Smooth muscle cell (in vitro differentiated cells): Measurements from ENCODE around the gene NPAS3. TPM values are rescaled to one million over a fixed set of nuclear protein-coding genes. Genes with fewer than 3 reads are reported as not detected.

Source experiments
- DNase-seq: peaks from one replicate; lab custom pipeline; 2025; ENCODE audit not compliant: unreplicated experiment; lab: John Stamatoyannopoulos, UW
- H2AFZ ChIP-seq: fragments of 200-600 bp; sonication (generic); 2 replicates; pipeline ENCODE4 v1.6.0; 2016; ENCODE audit warnings: antibody characterized with exemption, low read depth, mild to moderate bottlenecking
- H3F3A ChIP-seq: fragments of 200-600 bp; sonication (generic); 2 replicates; pipeline ENCODE4 v1.6.0; 2017; ENCODE audit warnings: antibody characterized with exemption, low read depth
- H3K27ac ChIP-seq: fragments of 200-600 bp; sonication (generic); 2 replicates; pipeline ENCODE4 v1.5.1; 2016; ENCODE audit warnings: low read depth, mild to moderate bottlenecking
- H3K27me3 ChIP-seq: fragments of 200-600 bp; sonication (generic); 2 replicates; pipeline ENCODE4 v1.6.1; 2016; ENCODE audit warnings: low read depth, mild to moderate bottlenecking
- H3K36me3 ChIP-seq: fragments of 200-600 bp; sonication (generic); 2 replicates; pipeline ENCODE4 v1.5.1; 2016; ENCODE audit warnings: low read depth
- H3K4me1 ChIP-seq: fragments of 200-600 bp; sonication (generic); 2 replicates; pipeline ENCODE4 v1.5.1; 2016; ENCODE audit warnings: low read depth
- H3K4me2 ChIP-seq: fragments of 200-600 bp; sonication (generic); 2 replicates; pipeline ENCODE4 v1.6.0; 2016; ENCODE audit warnings: mild to moderate bottlenecking
- H3K4me3 ChIP-seq: fragments of 200-600 bp; sonication (generic); 2 replicates; pipeline ENCODE4 v1.5.1; 2016; ENCODE audit warnings: mild to moderate bottlenecking
- H3K79me2 ChIP-seq: fragments of 200-600 bp; sonication (generic); 2 replicates; pipeline ENCODE4 v1.6.0; 2016; ENCODE audit warnings: low read depth, mild to moderate bottlenecking
- H3K9ac ChIP-seq: fragments of 200-600 bp; sonication (generic); 2 replicates; pipeline ENCODE4 v1.6.0; 2016; ENCODE audit warnings: low read depth
- H3K9me3 ChIP-seq: fragments of 200-600 bp; sonication (generic); replicated peaks from 2 replicates; pipeline ENCODE4 v1.5.1; 2016; ENCODE audit warnings: low read depth
- H4K20me1 ChIP-seq: fragments of 200-600 bp; sonication (generic); 2 replicates; pipeline ENCODE4 v1.6.0; 2016; ENCODE audit warnings: low read depth
- WGBS: methylation state at CpG from one replicate; pipeline ENCODE4 v1.1.7; 2016; ENCODE audit warnings: low lambda C conversion rate; 5-methylcytosine and 5-hydroxymethylcytosine counted together
- polyA plus RNA-seq: library from polyadenylated mRNA; unstranded; fragments of >200 nt; fragmentation: Nextera tagmentation; extraction: Ambion mirVana; gene quantifications from 2 replicates; pipeline ENCODE4 v1.2.1, GENCODE V29; 2016
- total RNA-seq: library from RNA; depleted of rRNA; stranded (reverse); fragments of >200 nt; gene quantifications from 2 replicates; pipeline ENCODE4 v1.2.3, GENCODE V29; 2014
- TF ChIP-seq, protein P1 (sequence below): fragments of 200-600 bp; sonication (generic); IDR thresholded peaks from 2 replicates; pipeline ENCODE4 v1.5.1; 2017; ENCODE audit warnings: borderline replicate concordance, mild to moderate bottlenecking, antibody characterized with exemption; ENCODE audit not compliant: insufficient read depth, poor library complexity, severe bottlenecking

NPAS3 gene
- total and polyA plus RNA-seq, 2 experiments from 2014 or later, result 0.79 to 2.0 TPM

DNA sequence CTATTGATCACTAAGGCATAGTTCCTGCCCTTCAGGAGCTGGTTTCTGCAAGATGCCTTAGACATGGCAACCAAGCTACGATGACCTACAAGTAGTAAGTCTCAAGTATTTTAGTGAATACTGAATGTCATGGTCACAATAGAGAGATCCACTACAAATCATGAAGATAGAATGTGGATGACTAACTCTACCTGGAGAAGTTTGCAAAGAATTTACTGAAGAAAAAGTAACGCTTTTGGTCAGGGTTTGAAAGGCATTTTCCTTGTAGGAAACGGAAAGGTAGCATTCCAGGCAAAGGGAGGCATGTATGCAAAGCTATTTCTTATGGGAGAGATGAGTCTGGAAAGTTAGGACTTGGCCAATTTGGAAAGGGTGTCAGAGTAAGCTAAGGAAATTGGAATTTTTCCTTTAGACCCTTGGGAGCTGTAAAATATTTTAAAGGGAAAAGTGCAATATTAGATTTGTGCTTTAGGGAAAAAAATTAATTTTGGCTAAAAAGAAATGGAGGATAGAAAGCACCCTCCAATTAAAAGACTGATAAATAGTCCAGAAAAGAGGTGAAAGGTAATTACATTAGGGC, 634.7 kb downstream of the NPAS3 start:
- Histone ChIP-seq H3K4me2 (no peak overlapping the region), H3K36me3 (no peaks in the 10 kb centered on the region), H3K9me3 (no peaks in the 10 kb centered on the region), H2AFZ (no peak overlapping the region), H3K27me3 (no peaks in the 10 kb centered on the region), H3K9ac (no peak overlapping the region), H3K4me1 (peaks cover 9% of the 10 kb centered on the region), H4K20me1 (no peaks in the 10 kb centered on the region), H3K79me2 (no peaks in the 10 kb centered on the region), H3K27ac (no peak overlapping the region), H3F3A (no peaks in the 10 kb centered on the region), H3K4me3 (no peak overlapping the region)
- WGBS, result 58% methylated on average over 3 of the region's 3 CpGs
- no peak for DNase-seq
- TF ChIP-seq, protein P1, sequence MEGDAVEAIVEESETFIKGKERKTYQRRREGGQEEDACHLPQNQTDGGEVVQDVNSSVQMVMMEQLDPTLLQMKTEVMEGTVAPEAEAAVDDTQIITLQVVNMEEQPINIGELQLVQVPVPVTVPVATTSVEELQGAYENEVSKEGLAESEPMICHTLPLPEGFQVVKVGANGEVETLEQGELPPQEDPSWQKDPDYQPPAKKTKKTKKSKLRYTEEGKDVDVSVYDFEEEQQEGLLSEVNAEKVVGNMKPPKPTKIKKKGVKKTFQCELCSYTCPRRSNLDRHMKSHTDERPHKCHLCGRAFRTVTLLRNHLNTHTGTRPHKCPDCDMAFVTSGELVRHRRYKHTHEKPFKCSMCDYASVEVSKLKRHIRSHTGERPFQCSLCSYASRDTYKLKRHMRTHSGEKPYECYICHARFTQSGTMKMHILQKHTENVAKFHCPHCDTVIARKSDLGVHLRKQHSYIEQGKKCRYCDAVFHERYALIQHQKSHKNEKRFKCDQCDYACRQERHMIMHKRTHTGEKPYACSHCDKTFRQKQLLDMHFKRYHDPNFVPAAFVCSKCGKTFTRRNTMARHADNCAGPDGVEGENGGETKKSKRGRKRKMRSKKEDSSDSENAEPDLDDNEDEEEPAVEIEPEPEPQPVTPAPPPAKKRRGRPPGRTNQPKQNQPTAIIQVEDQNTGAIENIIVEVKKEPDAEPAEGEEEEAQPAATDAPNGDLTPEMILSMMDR, result no peak

DNA sequence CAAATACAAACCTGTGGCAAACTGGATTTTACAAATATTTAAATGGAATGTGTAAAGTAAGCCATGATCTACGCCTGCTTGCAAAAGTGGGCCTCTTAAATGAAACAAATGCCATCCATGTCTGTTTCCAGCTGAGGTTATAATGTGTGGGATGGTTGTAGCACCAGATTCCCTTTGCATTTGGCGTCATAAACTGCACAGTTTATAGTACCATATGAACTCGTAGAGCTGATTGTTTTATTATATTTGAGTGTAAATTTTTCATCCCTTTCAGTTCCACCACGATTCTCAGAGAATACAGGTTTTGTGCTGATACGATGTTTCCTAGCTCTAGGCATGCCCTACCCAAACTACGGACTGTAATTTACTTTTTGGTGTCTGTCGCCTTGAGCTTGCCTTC, 637.3 kb downstream of the NPAS3 start:
- Histone ChIP-seq H3F3A (no peaks in the 10 kb centered on the region), H3K4me1 (no peaks in the 10 kb centered on the region), H3K79me2 (no peaks in the 10 kb centered on the region), H4K20me1 (no peaks in the 10 kb centered on the region), H3K9ac (no peak overlapping the region), H3K9me3 (no peaks in the 10 kb centered on the region), H3K27me3 (no peaks in the 10 kb centered on the region), H3K4me2 (peak overlapping the region; percentile 30), H3K4me3 (no peak overlapping the region), H3K27ac (peak overlapping the region; percentile 28), H3K36me3 (no peaks in the 10 kb centered on the region), H2AFZ (peak overlapping the region; percentile 14)
- no peak for DNase-seq
- 63% methylated on average over 7 of the region's 7 CpGs for WGBS
- TF ChIP-seq, protein P1, result no peak

DNA sequence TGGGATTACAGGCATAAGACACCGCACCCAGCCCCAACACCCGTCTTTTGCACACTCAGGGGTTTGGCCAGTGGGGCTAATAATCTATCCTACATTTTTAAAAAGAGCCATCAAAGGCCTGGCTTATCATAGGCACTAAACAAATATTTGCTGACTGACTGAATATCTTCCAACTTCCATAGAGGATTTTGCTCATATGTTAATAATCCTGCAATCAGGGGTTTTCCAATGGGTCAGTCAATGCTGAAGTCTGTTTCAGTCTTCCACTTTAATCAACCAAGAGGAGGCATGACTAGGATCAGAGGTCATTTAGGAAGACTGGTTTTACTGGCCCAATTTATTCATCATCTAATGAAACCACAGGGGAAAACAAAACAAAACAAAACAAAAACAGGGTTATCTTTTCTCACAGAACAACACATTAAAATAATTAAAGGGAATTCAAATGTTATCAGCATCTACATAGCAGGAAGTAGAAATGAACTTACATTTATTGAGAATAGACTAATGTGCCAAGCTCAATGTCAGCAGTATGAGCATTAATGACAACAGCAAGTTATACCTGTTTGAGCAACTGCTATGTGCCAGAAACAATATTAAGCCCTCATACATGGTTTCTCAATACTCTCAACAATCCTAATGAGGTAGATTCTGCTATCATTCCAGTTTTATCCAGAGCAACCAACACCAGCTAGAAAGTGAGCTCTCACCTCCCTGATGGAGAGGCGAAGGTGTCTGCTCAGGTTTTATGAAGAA, 640.0 kb downstream of the NPAS3 start:
- H3K4me1 ChIP-seq, result no peaks in the 10 kb centered on the region
- TF ChIP-seq, protein P1, result no peak
- no peak overlapping the region for H2AFZ ChIP-seq
- no peak overlapping the region for H3K9ac ChIP-seq
- WGBS, result 85% methylated on average over 3 of the region's 3 CpGs
- H3K27me3 ChIP-seq, result no peaks in the 10 kb centered on the region
- H3K79me2 ChIP-seq, result no peaks in the 10 kb centered on the region
- no peak for DNase-seq
- H3K36me3 ChIP-seq, result no peaks in the 10 kb centered on the region
- no peak overlapping the region for H3K4me3 ChIP-seq
- H3F3A ChIP-seq, result no peaks in the 10 kb centered on the region
- H4K20me1 ChIP-seq, result no peaks in the 10 kb centered on the region
- no peaks in the 10 kb centered on the region for H3K9me3 ChIP-seq
- H3K4me2 ChIP-seq, result no peak overlapping the region
- H3K27ac ChIP-seq, result no peak overlapping the region

DNA sequence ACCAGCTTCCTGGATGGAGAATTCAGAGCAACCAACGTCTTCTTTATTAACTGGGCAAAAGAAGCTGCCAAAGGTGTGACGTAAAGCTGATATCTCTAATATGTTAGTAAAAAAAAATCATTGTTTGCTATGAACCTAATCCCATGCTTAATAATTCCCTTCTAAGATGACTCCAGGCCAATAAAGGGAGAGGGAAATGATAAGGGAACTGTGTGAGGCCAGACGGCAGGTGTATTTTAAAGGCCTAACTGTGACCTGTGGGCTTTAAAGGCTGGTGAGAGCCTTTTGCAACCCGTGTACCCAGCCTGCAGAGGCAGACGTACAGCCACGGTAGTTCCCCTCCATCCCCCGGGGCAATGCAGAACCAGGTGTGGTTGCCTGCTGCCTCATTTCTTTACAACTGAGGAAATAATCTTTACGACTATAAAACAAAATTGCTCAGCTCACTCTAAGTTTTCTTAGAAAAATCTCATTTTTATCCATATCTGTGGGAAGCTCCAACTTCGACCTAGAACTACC, 641.6 kb downstream of the NPAS3 start:
- H3K4me3 ChIP-seq, result no peak overlapping the region
- no peaks in the 10 kb centered on the region for H3K79me2 ChIP-seq
- DNase-seq, result no peak
- no peaks in the 10 kb centered on the region for H4K20me1 ChIP-seq
- no peaks in the 10 kb centered on the region for H3K27me3 ChIP-seq
- no peak overlapping the region for H3K27ac ChIP-seq
- no peak overlapping the region for H2AFZ ChIP-seq
- no peaks in the 10 kb centered on the region for H3F3A ChIP-seq
- 84% methylated on average over 9 of the region's 9 CpGs for WGBS
- TF ChIP-seq, protein P1, result no peak
- no peaks in the 10 kb centered on the region for H3K36me3 ChIP-seq
- no peak overlapping the region for H3K9ac ChIP-seq
- no peaks in the 10 kb centered on the region for H3K4me1 ChIP-seq
- H3K9me3 ChIP-seq, result no peaks in the 10 kb centered on the region
- H3K4me2 ChIP-seq, result no peak overlapping the region
